ENCODE measurements around the gene AGO3. TPM values are rescaled to one million over a fixed set of nuclear protein-coding genes. Genes with fewer than 3 reads are reported as not detected.

AGO3 gene
- total RNA-seq, 1 donor from 2014 or later, result 27.0 TPM

- H3K27me3 ChIP-seq (ENCODE audit: insufficient read depth, low read length), result no peaks in the 10 kb centered on the region
- no peaks in the 10 kb centered on the region for H3K36me3 ChIP-seq (ENCODE audit: insufficient read depth, low read length)
- no peak overlapping the region for H3K4me3 ChIP-seq (ENCODE audit: insufficient read depth, low read depth, low read length)
- Mint-ChIP-seq H3K36me3 (ENCODE audit: low read depth, unreplicated experiment) (peaks cover 2% of the 10 kb centered on the region), H3K27ac (ENCODE audit: unreplicated experiment) (no peak overlapping the region), H3K9me3 (ENCODE audit: unreplicated experiment) (no peaks in the 10 kb centered on the region), H3K4me1 (ENCODE audit: low read depth, unreplicated experiment) (no peaks in the 10 kb centered on the region), H3K4me3 (ENCODE audit: unreplicated experiment) (no peak overlapping the region), H3K27me3 (ENCODE audit: low read depth, unreplicated experiment) (no peaks in the 10 kb centered on the region)
- FAIRE-seq, result no peak
- no peaks in the 10 kb centered on the region for H3K9me3 ChIP-seq (ENCODE audit: insufficient read depth, low read depth, low read length)
- no peak overlapping the region for H3K4me2 ChIP-seq (ENCODE audit: low read length)
- no peak for DNase-seq (ENCODE audit: low read depth)
- H3K4me1 ChIP-seq (ENCODE audit: insufficient read depth, low read length), result no peaks in the 10 kb centered on the region
- H3K27ac ChIP-seq (ENCODE audit: low read depth, low read length), result no peak overlapping the region
- no peak overlapping the region for H3K9ac ChIP-seq (ENCODE audit: low read length)
- no peaks in the 10 kb centered on the region for H3K79me2 ChIP-seq (ENCODE audit: insufficient read depth, low read length)
- TF ChIP-seq EZH2 (IDR thresholded peaks at IDR 0.05; ENCODE audit: insufficient read depth, low read length), result no peak
- TF ChIP-seq CTCF (IDR thresholded peaks at IDR 0.05; ENCODE audit: insufficient read depth, low read depth, low read length), result no peak
- no peaks in the 10 kb centered on the region for H4K20me1 ChIP-seq (ENCODE audit: insufficient read depth, low read length)
- H2AFZ ChIP-seq (ENCODE audit: low read depth, low read length), result no peak overlapping the region
Measured at GRCh38 chr1:36062315-36062714, 131.4 kb downstream of the AGO3 start.

GRCh38 chr1:36067871-36068270 lies 137.0 kb downstream of the AGO3 start:
- Mint-ChIP-seq H3K9me3 (ENCODE audit: unreplicated experiment) (no peaks in the 10 kb centered on the region), H3K4me1 (ENCODE audit: low read depth, unreplicated experiment) (no peaks in the 10 kb centered on the region), H3K27me3 (ENCODE audit: low read depth, unreplicated experiment) (no peaks in the 10 kb centered on the region), H3K4me3 (ENCODE audit: unreplicated experiment) (no peak overlapping the region), H3K36me3 (ENCODE audit: low read depth, unreplicated experiment) (no peaks in the 10 kb centered on the region), H3K27ac (ENCODE audit: unreplicated experiment) (no peak overlapping the region)
- FAIRE-seq (no peak), DNase-seq (ENCODE audit: low read depth) (no peak)
- Histone ChIP-seq H3K27ac (ENCODE audit: low read depth, low read length) (no peak overlapping the region), H3K79me2 (ENCODE audit: insufficient read depth, low read length) (no peaks in the 10 kb centered on the region), H3K4me3 (ENCODE audit: insufficient read depth, low read depth, low read length) (no peak overlapping the region), H4K20me1 (ENCODE audit: insufficient read depth, low read length) (no peaks in the 10 kb centered on the region), H2AFZ (ENCODE audit: low read depth, low read length) (no peak overlapping the region), H3K9ac (ENCODE audit: low read length) (no peak overlapping the region), H3K4me2 (ENCODE audit: low read length) (no peak overlapping the region), H3K9me3 (ENCODE audit: insufficient read depth, low read depth, low read length) (no peaks in the 10 kb centered on the region), H3K36me3 (ENCODE audit: insufficient read depth, low read length) (no peaks in the 10 kb centered on the region), H3K27me3 (ENCODE audit: insufficient read depth, low read length) (no peaks in the 10 kb centered on the region), H3K4me1 (ENCODE audit: insufficient read depth, low read length) (no peaks in the 10 kb centered on the region)
- TF ChIP-seq EZH2 (IDR thresholded peaks at IDR 0.05; ENCODE audit: insufficient read depth, low read length) (no peak), CTCF (IDR thresholded peaks at IDR 0.05; ENCODE audit: insufficient read depth, low read depth, low read length) (no peak)

GRCh38 chr1:36068866-36069265 lies 138.0 kb downstream of the AGO3 start:
- no peak overlapping the region for H3K27ac Mint-ChIP-seq (ENCODE audit: unreplicated experiment)
- H3K27me3 Mint-ChIP-seq (ENCODE audit: low read depth, unreplicated experiment), result no peaks in the 10 kb centered on the region
- DNase-seq (ENCODE audit: low read depth) (no peak), FAIRE-seq (no peak)
- no peak overlapping the region for H3K9ac ChIP-seq (ENCODE audit: low read length)
- no peaks in the 10 kb centered on the region for H4K20me1 ChIP-seq (ENCODE audit: insufficient read depth, low read length)
- H3K4me3 ChIP-seq (ENCODE audit: insufficient read depth, low read depth, low read length), result no peak overlapping the region
- H3K4me3 Mint-ChIP-seq (ENCODE audit: unreplicated experiment), result no peak overlapping the region
- H3K79me2 ChIP-seq (ENCODE audit: insufficient read depth, low read length), result no peaks in the 10 kb centered on the region
- H3K4me1 Mint-ChIP-seq (ENCODE audit: low read depth, unreplicated experiment), result no peaks in the 10 kb centered on the region
- H3K36me3 ChIP-seq (ENCODE audit: insufficient read depth, low read length), result no peaks in the 10 kb centered on the region
- H3K27ac ChIP-seq (ENCODE audit: low read depth, low read length), result no peak overlapping the region
- TF ChIP-seq CTCF (IDR thresholded peaks at IDR 0.05; ENCODE audit: insufficient read depth, low read depth, low read length), result no peak
- TF ChIP-seq EZH2 (IDR thresholded peaks at IDR 0.05; ENCODE audit: insufficient read depth, low read length), result no peak
- no peaks in the 10 kb centered on the region for H3K9me3 ChIP-seq (ENCODE audit: insufficient read depth, low read depth, low read length)
- H3K4me1 ChIP-seq (ENCODE audit: insufficient read depth, low read length), result no peaks in the 10 kb centered on the region
- no peaks in the 10 kb centered on the region for H3K9me3 Mint-ChIP-seq (ENCODE audit: unreplicated experiment)
- no peaks in the 10 kb centered on the region for H3K27me3 ChIP-seq (ENCODE audit: insufficient read depth, low read length)
- H3K36me3 Mint-ChIP-seq (ENCODE audit: low read depth, unreplicated experiment), result no peaks in the 10 kb centered on the region
- H2AFZ ChIP-seq (ENCODE audit: low read depth, low read length), result no peak overlapping the region
- no peak overlapping the region for H3K4me2 ChIP-seq (ENCODE audit: low read length)

Measured in astrocyte (in vitro differentiated cells and primary cell).